Measurements from ENCODE around the gene PLA2G6.

The PLA2G6 gene

GRCh38 chr22:38075961-38076360 lies 105.7 kb downstream of the PLA2G6 start:
- no peaks in the 10 kb centered on the region for H3K4me1 ChIP-seq (ENCODE audit: control insufficient read depth, insufficient read depth, low read length)
- no peak overlapping the region for H3K27ac ChIP-seq (ENCODE audit: extremely low read depth, low read depth, low read length)
- H3K36me3 ChIP-seq (ENCODE audit: control insufficient read depth in 2 of 2, insufficient read depth in 1 of 2, low read length in 2 of 2), result peaks cover 3 to 64% of the 10 kb centered on the region in 2 experiments; a peak in 2 of 3 replicates
- ChIA-PET POLR2A (no interaction called here), CTCF (no interaction called here)
- H3K9me3 ChIP-seq (ENCODE audit: control insufficient read depth, insufficient read depth, low read depth, low read length), result no peaks in the 10 kb centered on the region
- 0 out of 2 replicates have a peak, but pooled peaks have one; percentile 19 for TF ChIP-seq ZBTB6 (tag by site-specific recombination; IDR thresholded peaks at IDR 0.05)
- TF ChIP-seq ZNF639 (tag by site-specific recombination; IDR thresholded peaks at IDR 0.05), result no peak
- TF ChIP-seq ZSCAN16 (tag by site-specific recombination; IDR thresholded peaks at IDR 0.05), result no peak
- no peak overlapping the region for H3K4me3 ChIP-seq (ENCODE audit: low read depth, low read length)

GRCh38 chr22:38075105-38075825 lies 106.4 kb downstream of the PLA2G6 start:
- H3K4me1 ChIP-seq (ENCODE audit: control insufficient read depth, insufficient read depth, low read length), result no peaks in the 10 kb centered on the region
- CTCF ChIA-PET, result no interaction called here
- no peaks in the 10 kb centered on the region for H3K9me3 ChIP-seq (ENCODE audit: control insufficient read depth, insufficient read depth, low read depth, low read length)
- no peak for TF ChIP-seq KLF9 (tag by site-specific recombination; IDR thresholded peaks at IDR 0.05; ENCODE audit: low read depth)
- no peak overlapping the region for H3K4me3 ChIP-seq (ENCODE audit: low read depth, low read length)
- H3K27ac ChIP-seq (ENCODE audit: extremely low read depth, low read depth, low read length), result no peak overlapping the region
- H3K36me3 ChIP-seq (ENCODE audit: control insufficient read depth in 2 of 2, insufficient read depth in 1 of 2, low read length in 2 of 2), result peaks cover 3 to 63% of the 10 kb centered on the region in 2 experiments; a peak in 2 of 3 replicates
- POLR2A ChIA-PET, result interaction anchor here (0.6 kb wide), 1 partner anchor 230 kb away, joined by 4 read pairs; no protein-coding TSS in a partner anchor

- Histone ChIP-seq H3K4me1 (ENCODE audit: control insufficient read depth, insufficient read depth, low read length) (no peaks in the 10 kb centered on the region), H3K9me3 (ENCODE audit: control insufficient read depth, insufficient read depth, low read depth, low read length) (no peaks in the 10 kb centered on the region), H3K36me3 (ENCODE audit: control insufficient read depth in 2 of 2, insufficient read depth in 1 of 2, low read length in 2 of 2) (peaks cover 3 to 64% of the 10 kb centered on the region in 2 experiments; a peak in 2 of 3 replicates), H3K27ac (ENCODE audit: extremely low read depth, low read depth, low read length) (no peak overlapping the region), H3K4me3 (ENCODE audit: low read depth, low read length) (no peak overlapping the region)
- POLR2A ChIA-PET, result no interaction called here
- TF ChIP-seq ZNF223 (tag by site-specific recombination; IDR thresholded peaks at IDR 0.05) (no peak), ZBTB11 (tag by site-specific recombination; conservative IDR thresholded peaks at IDR 0.05; ENCODE audit: low read depth) (no peak), ZIC2 (tag by site-specific recombination; IDR thresholded peaks at IDR 0.05) (no peak), ZNF677 (tag by site-specific recombination; IDR thresholded peaks at IDR 0.05) (no peak), ZEB2 (tag by site-specific recombination; IDR thresholded peaks at IDR 0.05) (no peak)
- CTCF ChIA-PET, result interaction anchor here (1.5 kb wide), 1 partner anchor 26 kb away, joined by 3 read pairs; no protein-coding TSS in a partner anchor
These were observed 107.2 kb downstream of the PLA2G6 start for GRCh38 chr22:38074181-38075104.
